ENCODE results near the gene GIPC1.

The GIPC1 gene

GRCh38 chr19:14434543-14435319, 61.2 kb downstream of the GIPC1 start:
- DNase-seq (ENCODE audit: low spot score) = peak; percentile 29

- peak; percentile 28 for DNase-seq (ENCODE audit: low spot score)
Measured at GRCh38 chr19:14433554-14434501, 62.1 kb downstream of the GIPC1 start.

- DNase-seq (ENCODE audit: low spot score) = peak; percentile 44
Measured at GRCh38 chr19:14432791-14433553, 63.0 kb downstream of the GIPC1 start, which contains the start of gene PKN1. Gene PKN1, plus strand, starts transcription at chr19:14433306. Its CDS starts 216 bp downstream, at chr19:14433522.

- DNase-seq (ENCODE audit: low spot score) = no peak
Measured at GRCh38 chr19:14430712-14431111, 65.2 kb downstream of the GIPC1 start.

- DNase-seq (ENCODE audit: low spot score) = no peak
Measured at GRCh38 chr19:14428882-14429416, 67.0 kb downstream of the GIPC1 start.
